Immature natural killer cell (primary cell): ENCODE data around the gene SSTR5. TPM values are rescaled to one million over a fixed set of nuclear protein-coding genes. Genes with fewer than 3 reads are reported as not detected.
A peak's percentile ranks its signal among the peaks of the same experiment; 100 is the strongest.

Experiments used
- DNase-seq, 3 donors: peaks; one replicate each; pipeline ENCODE4 v3.0.0; 2022; ENCODE audit warnings: mixed read lengths in 1 of 3
- H3K27ac Mint-ChIP-seq, 6 donors: one replicate each; pipeline ENCODE4 v1.8.0; 2020; ENCODE audit warnings: mixed read lengths in 6 of 6, mild to moderate bottlenecking in 5 of 6, inconsistent platforms in 4 of 6, moderate library complexity in 3 of 6
- H3K27me3 Mint-ChIP-seq, 3 donors: one replicate each; pipeline ENCODE4 v1.8.0; 2020 to 2021; ENCODE audit warnings: low read depth in 3 of 3, mild to moderate bottlenecking in 3 of 3, mixed read lengths in 3 of 3, moderate library complexity in 3 of 3, inconsistent platforms in 1 of 3
- H3K36me3 Mint-ChIP-seq, 3 donors: one replicate each; pipeline ENCODE4 v1.8.0; 2020; ENCODE audit warnings: mixed read lengths in 3 of 3, inconsistent platforms in 2 of 3, mild to moderate bottlenecking in 2 of 3
- H3K4me1 Mint-ChIP-seq, 2 donors: one replicate each; pipeline ENCODE4 v1.8.0; 2020; ENCODE audit warnings: inconsistent platforms in 2 of 2, mild to moderate bottlenecking in 2 of 2, mixed read lengths in 2 of 2, moderate library complexity in 1 of 2
- H3K4me3 Mint-ChIP-seq, 5 donors: one replicate each; pipeline ENCODE4 v1.8.0; 2020; ENCODE audit warnings: mild to moderate bottlenecking in 5 of 5, mixed read lengths in 5 of 5, inconsistent platforms in 3 of 5, moderate library complexity in 3 of 5
- H3K9me3 Mint-ChIP-seq, 6 donors: one replicate each; pipeline ENCODE4 v1.8.0; 2020; ENCODE audit warnings: mild to moderate bottlenecking in 6 of 6, mixed read lengths in 6 of 6, inconsistent platforms in 4 of 6, moderate library complexity in 3 of 6
- polyA plus RNA-seq, 3 donors: library from polyadenylated mRNA; unstranded; fragments of 300-500 nt; fragmentation: Illumina TruSeq; gene quantifications; one replicate each; pipeline ENCODE4 v1.2.3, GENCODE V29; 2021

SSTR5 gene
- polyA plus RNA-seq, 3 donors from 2014 or later: not detected

GRCh38 chr16:1109648-1110047 is 37.1 kb downstream of the SSTR5 start:
- H3K4me3 Mint-ChIP-seq: no peak overlapping the region
- H3K4me1 Mint-ChIP-seq: no peaks in the 10 kb centered on the region
- no peaks in the 10 kb centered on the region for H3K36me3 Mint-ChIP-seq
- no peaks in the 10 kb centered on the region for H3K9me3 Mint-ChIP-seq
- DNase-seq: no peak
- H3K27me3 Mint-ChIP-seq: peaks cover 0 to 2% (median 0%) of the 10 kb centered on the region in 3 donors
- H3K27ac Mint-ChIP-seq: peak overlapping the region in 1 of 6 donors; percentile 13

- Mint-ChIP-seq H3K27ac (no peak overlapping the region), H3K27me3 (peaks cover 0 to 2% (median 0%) of the 10 kb centered on the region in 3 donors), H3K9me3 (no peaks in the 10 kb centered on the region), H3K4me1 (no peaks in the 10 kb centered on the region), H3K4me3 (no peak overlapping the region), H3K36me3 (no peaks in the 10 kb centered on the region)
- DNase-seq: no peak
Observed at GRCh38 chr16:1112506-1113184, 40.1 kb downstream of the SSTR5 start.

- Mint-ChIP-seq H3K27me3 (peaks cover 0 to 2% (median 0%) of the 10 kb centered on the region in 3 donors), H3K27ac (no peak overlapping the region), H3K36me3 (no peaks in the 10 kb centered on the region), H3K9me3 (no peaks in the 10 kb centered on the region), H3K4me3 (no peak overlapping the region), H3K4me1 (no peaks in the 10 kb centered on the region)
- DNase-seq: no peak
Observed at GRCh38 chr16:1113489-1113888, 40.9 kb downstream of the SSTR5 start.

- no peaks in the 10 kb centered on the region for H3K36me3 Mint-ChIP-seq
- no peak overlapping the region for H3K4me3 Mint-ChIP-seq
Observed at GRCh38 chr16:1113889-1114526, 41.5 kb downstream of the SSTR5 start.

GRCh38 chr16:1116693-1117077 is 44.1 kb downstream of the SSTR5 start:
- H3K27ac Mint-ChIP-seq: no peak overlapping the region
- H3K27me3 Mint-ChIP-seq: peaks cover 0 to under 1% (median 0%) of the 10 kb centered on the region in 3 donors
- H3K4me1 Mint-ChIP-seq: no peaks in the 10 kb centered on the region
- no peak overlapping the region for H3K4me3 Mint-ChIP-seq
- no peaks in the 10 kb centered on the region for H3K9me3 Mint-ChIP-seq
- H3K36me3 Mint-ChIP-seq: no peaks in the 10 kb centered on the region
- DNase-seq: no peak

More at GRCh38 chr16:1113889-1114526, 41.5 kb downstream of the SSTR5 start:
- Mint-ChIP-seq H3K27me3 (peaks cover 0 to 2% (median 0%) of the 10 kb centered on the region in 3 donors), H3K27ac (no peak overlapping the region), H3K4me1 (no peaks in the 10 kb centered on the region), H3K9me3 (no peaks in the 10 kb centered on the region)
- no peak for DNase-seq

GRCh38 chr16:1117176-1117900 is 44.8 kb downstream of the SSTR5 start:
- H3K36me3 Mint-ChIP-seq: no peaks in the 10 kb centered on the region
- H3K9me3 Mint-ChIP-seq: no peaks in the 10 kb centered on the region
- no peak for DNase-seq
- H3K4me3 Mint-ChIP-seq: no peak overlapping the region
- no peaks in the 10 kb centered on the region for H3K27me3 Mint-ChIP-seq
- H3K4me1 Mint-ChIP-seq: no peaks in the 10 kb centered on the region
- no peak overlapping the region for H3K27ac Mint-ChIP-seq

GRCh38 chr16:1117926-1118325 is 45.4 kb downstream of the SSTR5 start:
- Mint-ChIP-seq H3K9me3 (no peaks in the 10 kb centered on the region), H3K4me1 (no peaks in the 10 kb centered on the region), H3K36me3 (no peaks in the 10 kb centered on the region), H3K27me3 (no peaks in the 10 kb centered on the region), H3K27ac (no peak overlapping the region), H3K4me3 (no peak overlapping the region)
- DNase-seq: no peak

GRCh38 chr16:1119129-1119528 is 46.6 kb downstream of the SSTR5 start:
- Mint-ChIP-seq H3K4me1 (no peaks in the 10 kb centered on the region), H3K27ac (no peak overlapping the region), H3K4me3 (no peak overlapping the region), H3K36me3 (no peaks in the 10 kb centered on the region), H3K27me3 (no peaks in the 10 kb centered on the region), H3K9me3 (no peaks in the 10 kb centered on the region)
- no peak for DNase-seq

GRCh38 chr16:1119766-1120576 is 47.4 kb downstream of the SSTR5 start:
- H3K27me3 Mint-ChIP-seq: no peaks in the 10 kb centered on the region
- H3K4me1 Mint-ChIP-seq: no peaks in the 10 kb centered on the region
- no peak for DNase-seq
- H3K4me3 Mint-ChIP-seq: no peak overlapping the region
- no peaks in the 10 kb centered on the region for H3K36me3 Mint-ChIP-seq
- H3K9me3 Mint-ChIP-seq: no peaks in the 10 kb centered on the region
- H3K27ac Mint-ChIP-seq: no peak overlapping the region

GRCh38 chr16:1120577-1120941 is 48.0 kb downstream of the SSTR5 start:
- Mint-ChIP-seq H3K27ac (no peak overlapping the region), H3K4me3 (no peak overlapping the region), H3K27me3 (no peaks in the 10 kb centered on the region), H3K36me3 (no peaks in the 10 kb centered on the region), H3K4me1 (no peaks in the 10 kb centered on the region), H3K9me3 (no peaks in the 10 kb centered on the region)
- DNase-seq: no peak

GRCh38 chr16:1121009-1121408 is 48.5 kb downstream of the SSTR5 start:
- no peak overlapping the region for H3K27ac Mint-ChIP-seq
- H3K36me3 Mint-ChIP-seq: no peaks in the 10 kb centered on the region
- H3K9me3 Mint-ChIP-seq: no peaks in the 10 kb centered on the region
- no peak overlapping the region for H3K4me3 Mint-ChIP-seq
- no peaks in the 10 kb centered on the region for H3K27me3 Mint-ChIP-seq
- DNase-seq: no peak
- H3K4me1 Mint-ChIP-seq: no peaks in the 10 kb centered on the region

- no peaks in the 10 kb centered on the region for H3K4me1 Mint-ChIP-seq
- H3K36me3 Mint-ChIP-seq: no peaks in the 10 kb centered on the region
- H3K4me3 Mint-ChIP-seq: no peak overlapping the region
- DNase-seq: no peak
- no peaks in the 10 kb centered on the region for H3K9me3 Mint-ChIP-seq
- H3K27ac Mint-ChIP-seq: no peak overlapping the region
- H3K27me3 Mint-ChIP-seq: no peaks in the 10 kb centered on the region
Observed at GRCh38 chr16:1121601-1122397, 49.3 kb downstream of the SSTR5 start.

GRCh38 chr16:1122398-1122765 is 49.8 kb downstream of the SSTR5 start:
- H3K4me1 Mint-ChIP-seq: no peaks in the 10 kb centered on the region
- no peak for DNase-seq
- no peaks in the 10 kb centered on the region for H3K36me3 Mint-ChIP-seq
- H3K27me3 Mint-ChIP-seq: no peaks in the 10 kb centered on the region
- no peak overlapping the region for H3K4me3 Mint-ChIP-seq
- no peaks in the 10 kb centered on the region for H3K9me3 Mint-ChIP-seq
- H3K27ac Mint-ChIP-seq: no peak overlapping the region
